ENCODE measurements around the gene EPB41L1.

GRCh38 chr20:36255445-36255844 lies 100.9 kb downstream of the EPB41L1 start:
- TF ChIP-seq, protein P1, sequence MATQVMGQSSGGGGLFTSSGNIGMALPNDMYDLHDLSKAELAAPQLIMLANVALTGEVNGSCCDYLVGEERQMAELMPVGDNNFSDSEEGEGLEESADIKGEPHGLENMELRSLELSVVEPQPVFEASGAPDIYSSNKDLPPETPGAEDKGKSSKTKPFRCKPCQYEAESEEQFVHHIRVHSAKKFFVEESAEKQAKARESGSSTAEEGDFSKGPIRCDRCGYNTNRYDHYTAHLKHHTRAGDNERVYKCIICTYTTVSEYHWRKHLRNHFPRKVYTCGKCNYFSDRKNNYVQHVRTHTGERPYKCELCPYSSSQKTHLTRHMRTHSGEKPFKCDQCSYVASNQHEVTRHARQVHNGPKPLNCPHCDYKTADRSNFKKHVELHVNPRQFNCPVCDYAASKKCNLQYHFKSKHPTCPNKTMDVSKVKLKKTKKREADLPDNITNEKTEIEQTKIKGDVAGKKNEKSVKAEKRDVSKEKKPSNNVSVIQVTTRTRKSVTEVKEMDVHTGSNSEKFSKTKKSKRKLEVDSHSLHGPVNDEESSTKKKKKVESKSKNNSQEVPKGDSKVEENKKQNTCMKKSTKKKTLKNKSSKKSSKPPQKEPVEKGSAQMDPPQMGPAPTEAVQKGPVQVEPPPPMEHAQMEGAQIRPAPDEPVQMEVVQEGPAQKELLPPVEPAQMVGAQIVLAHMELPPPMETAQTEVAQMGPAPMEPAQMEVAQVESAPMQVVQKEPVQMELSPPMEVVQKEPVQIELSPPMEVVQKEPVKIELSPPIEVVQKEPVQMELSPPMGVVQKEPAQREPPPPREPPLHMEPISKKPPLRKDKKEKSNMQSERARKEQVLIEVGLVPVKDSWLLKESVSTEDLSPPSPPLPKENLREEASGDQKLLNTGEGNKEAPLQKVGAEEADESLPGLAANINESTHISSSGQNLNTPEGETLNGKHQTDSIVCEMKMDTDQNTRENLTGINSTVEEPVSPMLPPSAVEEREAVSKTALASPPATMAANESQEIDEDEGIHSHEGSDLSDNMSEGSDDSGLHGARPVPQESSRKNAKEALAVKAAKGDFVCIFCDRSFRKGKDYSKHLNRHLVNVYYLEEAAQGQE (IDR thresholded peaks at IDR 0.05; ENCODE audit: insufficient replicate concordance, low read depth) = no peak
- TF ChIP-seq POLR2AphosphoS5 (IDR thresholded peaks at IDR 0.05; ENCODE audit: low read depth) = no peak
- TF ChIP-seq CTCF (IDR thresholded peaks at IDR 0.05; ENCODE audit: insufficient read depth, low read length) = no peak
- TF ChIP-seq SPI1 (IDR thresholded peaks at IDR 0.05; ENCODE audit: borderline replicate concordance, low read depth) = no peak

Measured in HL-60 (cell line).